ENCODE results near the gene NDUFC1. TPM values are rescaled to one million over a fixed set of nuclear protein-coding genes. Genes with fewer than 3 reads are reported as not detected.

Gene NDUFC1
- total RNA-seq, 1 experiment from 2014 or later: 38.6 TPM

DNA sequence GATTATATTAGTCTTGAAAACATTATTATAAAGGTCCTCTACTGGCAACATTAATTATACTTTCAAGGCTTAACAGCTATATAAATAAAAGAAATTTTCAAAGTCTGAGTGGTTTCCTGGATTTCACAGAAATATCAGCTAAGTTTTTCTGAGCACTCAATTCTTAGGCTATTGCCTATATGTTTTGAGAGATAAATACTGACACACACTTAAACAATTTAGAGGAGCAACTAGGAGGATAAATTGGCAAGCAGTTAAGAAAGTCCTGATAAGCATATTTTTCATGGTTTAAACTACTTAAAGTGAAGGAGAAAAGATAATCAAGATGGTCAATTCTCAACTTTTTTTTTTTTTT lies 19.6 kb downstream of the NDUFC1 start:
- CTCF ChIA-PET: interaction anchor here (3.3 kb wide), 1 partner anchor 13 kb away, joined by 13 read pairs; no protein-coding TSS in a partner anchor
- BruUV-seq (replicated peaks): no TSS peak
- TF ChIP-seq, protein P1, sequence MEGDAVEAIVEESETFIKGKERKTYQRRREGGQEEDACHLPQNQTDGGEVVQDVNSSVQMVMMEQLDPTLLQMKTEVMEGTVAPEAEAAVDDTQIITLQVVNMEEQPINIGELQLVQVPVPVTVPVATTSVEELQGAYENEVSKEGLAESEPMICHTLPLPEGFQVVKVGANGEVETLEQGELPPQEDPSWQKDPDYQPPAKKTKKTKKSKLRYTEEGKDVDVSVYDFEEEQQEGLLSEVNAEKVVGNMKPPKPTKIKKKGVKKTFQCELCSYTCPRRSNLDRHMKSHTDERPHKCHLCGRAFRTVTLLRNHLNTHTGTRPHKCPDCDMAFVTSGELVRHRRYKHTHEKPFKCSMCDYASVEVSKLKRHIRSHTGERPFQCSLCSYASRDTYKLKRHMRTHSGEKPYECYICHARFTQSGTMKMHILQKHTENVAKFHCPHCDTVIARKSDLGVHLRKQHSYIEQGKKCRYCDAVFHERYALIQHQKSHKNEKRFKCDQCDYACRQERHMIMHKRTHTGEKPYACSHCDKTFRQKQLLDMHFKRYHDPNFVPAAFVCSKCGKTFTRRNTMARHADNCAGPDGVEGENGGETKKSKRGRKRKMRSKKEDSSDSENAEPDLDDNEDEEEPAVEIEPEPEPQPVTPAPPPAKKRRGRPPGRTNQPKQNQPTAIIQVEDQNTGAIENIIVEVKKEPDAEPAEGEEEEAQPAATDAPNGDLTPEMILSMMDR (IDR thresholded peaks at IDR 0.05; ENCODE audit: unreplicated experiment): no peak
- Mint-ChIP-seq H3K27ac (ENCODE audit: unreplicated experiment) (no peak overlapping the region), H3K9me3 (ENCODE audit: low read depth, unreplicated experiment) (no peaks in the 10 kb centered on the region), H3K36me3 (ENCODE audit: insufficient read depth, unreplicated experiment) (peaks cover 11% of the 10 kb centered on the region), H3K27me3 (ENCODE audit: unreplicated experiment) (peaks cover 12% of the 10 kb centered on the region), H3K4me3 (ENCODE audit: low read depth, unreplicated experiment) (no peak overlapping the region), H3K4me1 (ENCODE audit: low read depth, unreplicated experiment) (no peaks in the 10 kb centered on the region)
- no peak for DNase-seq
- intact Hi-C loops (cut with micrococcal nuclease; ENCODE audit: unreplicated experiment): no loop called here

DNA sequence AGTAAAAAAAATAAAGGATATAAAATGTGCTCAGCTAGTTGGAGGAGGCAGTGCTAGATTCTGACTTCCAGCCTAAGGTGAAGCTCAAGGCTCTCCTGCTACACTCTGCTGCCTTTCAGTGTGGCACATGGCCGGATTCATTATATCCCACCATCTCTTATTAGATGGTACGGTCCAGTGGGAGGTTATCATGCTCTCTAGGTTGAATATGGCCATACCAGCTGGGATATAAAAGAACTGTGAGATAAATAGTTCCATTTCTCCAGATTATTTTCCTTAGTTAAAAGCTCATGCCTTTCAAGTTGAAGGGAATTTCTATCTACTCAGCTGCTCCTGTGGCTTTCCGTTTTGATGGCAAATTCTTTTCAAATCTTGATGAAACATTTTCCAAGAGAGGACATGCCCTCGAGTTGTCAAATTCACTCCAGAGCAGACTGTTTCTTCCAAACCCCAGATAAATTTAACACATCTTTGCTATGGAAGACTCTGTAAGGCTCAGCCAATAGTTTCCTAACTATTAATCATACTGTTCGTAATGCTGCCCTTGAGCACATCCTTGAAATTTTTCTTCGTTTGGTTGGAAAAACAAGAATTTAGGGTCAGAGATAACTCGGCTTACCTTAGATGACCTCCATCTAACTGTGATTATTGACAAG lies 20.1 kb downstream of the NDUFC1 start:
- Mint-ChIP-seq H3K36me3 (ENCODE audit: insufficient read depth, unreplicated experiment) (peaks cover 7% of the 10 kb centered on the region), H3K27me3 (ENCODE audit: unreplicated experiment) (peaks cover 12% of the 10 kb centered on the region), H3K4me3 (ENCODE audit: low read depth, unreplicated experiment) (no peak overlapping the region), H3K9me3 (ENCODE audit: low read depth, unreplicated experiment) (no peaks in the 10 kb centered on the region), H3K27ac (ENCODE audit: unreplicated experiment) (no peak overlapping the region), H3K4me1 (ENCODE audit: low read depth, unreplicated experiment) (no peaks in the 10 kb centered on the region)
- intact Hi-C loops (cut with micrococcal nuclease; ENCODE audit: unreplicated experiment): no loop called here
- no peak for DNase-seq
- no TSS peak for BruUV-seq (replicated peaks)
- CTCF ChIA-PET: interaction anchor here (3.3 kb wide), 1 partner anchor 14 kb away, joined by 13 read pairs; no protein-coding TSS in a partner anchor
- TF ChIP-seq, protein P1 (IDR thresholded peaks at IDR 0.05; ENCODE audit: unreplicated experiment): no peak

DNA sequence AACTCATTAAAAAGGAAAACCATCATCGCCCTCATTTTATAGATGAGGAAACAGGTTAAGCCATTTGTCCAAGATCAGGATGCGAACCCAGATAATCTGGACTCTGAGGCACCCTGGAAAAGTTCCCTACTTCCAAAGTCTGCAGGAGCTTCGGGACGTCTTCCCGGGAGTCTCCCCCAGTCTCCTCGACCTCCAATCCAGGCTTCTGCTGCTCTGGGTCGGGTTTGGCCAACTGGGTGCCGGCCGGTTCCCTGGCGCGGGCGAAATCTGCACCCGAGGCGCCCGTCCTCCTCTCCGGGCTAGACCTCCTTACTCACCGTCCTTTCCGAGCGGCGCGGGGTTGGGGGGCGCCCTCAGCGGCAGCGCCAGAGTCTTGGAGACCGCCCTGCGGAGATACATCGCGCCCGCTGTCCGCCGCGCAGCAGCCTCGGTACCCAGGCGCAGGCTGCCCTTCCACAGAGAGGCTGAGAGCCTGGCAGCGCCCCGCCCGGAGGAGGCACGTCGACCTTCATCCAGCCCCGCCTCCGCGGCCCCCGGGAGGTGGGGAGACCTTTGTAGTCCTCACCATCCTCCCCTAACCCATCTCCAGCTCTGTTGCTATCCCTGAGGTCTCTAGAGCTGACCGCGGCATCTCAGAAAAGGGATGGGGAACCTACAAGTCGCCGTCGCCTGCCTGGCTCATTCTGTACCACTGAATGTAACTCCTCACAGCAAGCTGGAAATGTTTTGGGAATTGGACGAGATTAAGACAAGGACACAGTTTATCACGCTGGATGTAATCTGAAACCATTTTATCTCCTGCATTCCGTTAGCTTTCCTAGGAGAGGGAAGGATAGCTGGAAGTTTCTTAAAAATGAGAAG lies 22.3 kb downstream of the NDUFC1 start, which contains the start of gene MGARP:
TSS of gene MGARP (minus strand) at position 466 of the 861 bp plus-strand sequence. CDS start at position 399, 67 bp downstream.
- no peaks in the 10 kb centered on the region for H3K9me3 Mint-ChIP-seq (ENCODE audit: low read depth, unreplicated experiment)
- H3K27me3 Mint-ChIP-seq (ENCODE audit: unreplicated experiment): peaks cover 12% of the 10 kb centered on the region
- peak within 1 kb of the TSS; percentile 58 for H3K4me3 Mint-ChIP-seq (ENCODE audit: low read depth, unreplicated experiment)
- no peak within 1 kb of the TSS for H3K27ac Mint-ChIP-seq (ENCODE audit: unreplicated experiment)
- peak; percentile 1 for DNase-seq
- intact Hi-C loops (cut with micrococcal nuclease; ENCODE audit: unreplicated experiment): no loop called here
- BruUV-seq (replicated peaks): no TSS peak
- H3K4me1 Mint-ChIP-seq (ENCODE audit: low read depth, unreplicated experiment): no peaks in the 10 kb centered on the region
- H3K36me3 Mint-ChIP-seq (ENCODE audit: insufficient read depth, unreplicated experiment): peaks cover 7% of the 10 kb centered on the region
- CTCF ChIA-PET: no interaction called here
- TF ChIP-seq, protein P1 (IDR thresholded peaks at IDR 0.05; ENCODE audit: unreplicated experiment): no peak

DNA sequence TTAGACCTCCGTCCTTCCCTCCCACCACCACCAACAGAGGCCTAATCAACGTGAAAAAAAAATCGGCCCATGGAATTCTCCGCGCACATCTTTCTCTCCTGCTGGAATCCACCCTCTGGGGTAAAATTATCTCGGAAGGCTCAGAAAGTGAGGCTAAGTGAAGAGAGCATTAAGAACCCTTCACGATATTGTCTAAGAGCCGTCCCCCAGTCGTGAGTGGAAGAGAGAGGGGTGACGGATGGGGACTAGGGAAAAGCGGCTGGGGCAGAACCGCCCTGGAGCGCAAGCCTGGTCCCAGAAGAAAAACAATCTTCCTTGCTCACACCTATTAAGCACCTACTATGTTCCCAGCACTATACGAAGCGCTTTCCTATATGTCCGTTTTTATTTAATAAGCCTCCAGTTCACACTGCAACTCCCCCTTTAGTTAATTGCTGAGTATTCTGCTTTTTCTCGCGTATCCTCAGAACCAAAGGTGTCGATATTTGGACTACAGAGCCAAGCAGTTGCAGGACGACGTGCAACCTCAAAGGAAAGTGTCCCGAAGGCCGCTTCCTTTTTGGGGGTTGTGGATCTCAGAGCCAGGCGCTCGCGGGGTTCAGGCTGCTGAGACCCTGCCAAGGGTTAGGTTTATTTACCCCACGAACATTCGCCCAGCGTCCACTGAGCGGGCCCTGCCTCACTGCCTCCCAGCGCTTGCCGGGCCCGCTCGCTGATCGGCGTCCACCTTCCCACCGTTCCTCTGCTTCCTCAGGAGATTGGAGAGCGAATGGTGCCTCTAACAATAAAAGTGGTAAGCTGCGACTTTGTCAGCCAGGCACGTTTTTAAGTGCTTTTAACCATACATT lies 23.1 kb downstream of the NDUFC1 start:
- BruUV-seq (replicated peaks): no TSS peak
- H3K9me3 Mint-ChIP-seq (ENCODE audit: low read depth, unreplicated experiment): no peaks in the 10 kb centered on the region
- H3K36me3 Mint-ChIP-seq (ENCODE audit: insufficient read depth, unreplicated experiment): peaks cover 7% of the 10 kb centered on the region
- peak overlapping the region; percentile 58 for H3K4me3 Mint-ChIP-seq (ENCODE audit: low read depth, unreplicated experiment)
- CTCF ChIA-PET: no interaction called here
- H3K27ac Mint-ChIP-seq (ENCODE audit: unreplicated experiment): no peak overlapping the region
- no peaks in the 10 kb centered on the region for H3K4me1 Mint-ChIP-seq (ENCODE audit: low read depth, unreplicated experiment)
- peak; percentile 1 for DNase-seq
- H3K27me3 Mint-ChIP-seq (ENCODE audit: unreplicated experiment): peaks cover 12% of the 10 kb centered on the region
- intact Hi-C loops (cut with micrococcal nuclease; ENCODE audit: unreplicated experiment): no loop called here
- TF ChIP-seq, protein P1 (IDR thresholded peaks at IDR 0.05; ENCODE audit: unreplicated experiment): no peak
